GM18526 (cell line): ENCODE results near the gene NKX1-1.

Experiments
- POLR2A ChIP-seq: IDR thresholded peaks from 3 replicates; pipeline ENCODE4 v1.6.1; 2011; ENCODE audit not compliant: insufficient read length; ENCODE audit errors: extremely low read depth

Gene NKX1-1

DNA sequence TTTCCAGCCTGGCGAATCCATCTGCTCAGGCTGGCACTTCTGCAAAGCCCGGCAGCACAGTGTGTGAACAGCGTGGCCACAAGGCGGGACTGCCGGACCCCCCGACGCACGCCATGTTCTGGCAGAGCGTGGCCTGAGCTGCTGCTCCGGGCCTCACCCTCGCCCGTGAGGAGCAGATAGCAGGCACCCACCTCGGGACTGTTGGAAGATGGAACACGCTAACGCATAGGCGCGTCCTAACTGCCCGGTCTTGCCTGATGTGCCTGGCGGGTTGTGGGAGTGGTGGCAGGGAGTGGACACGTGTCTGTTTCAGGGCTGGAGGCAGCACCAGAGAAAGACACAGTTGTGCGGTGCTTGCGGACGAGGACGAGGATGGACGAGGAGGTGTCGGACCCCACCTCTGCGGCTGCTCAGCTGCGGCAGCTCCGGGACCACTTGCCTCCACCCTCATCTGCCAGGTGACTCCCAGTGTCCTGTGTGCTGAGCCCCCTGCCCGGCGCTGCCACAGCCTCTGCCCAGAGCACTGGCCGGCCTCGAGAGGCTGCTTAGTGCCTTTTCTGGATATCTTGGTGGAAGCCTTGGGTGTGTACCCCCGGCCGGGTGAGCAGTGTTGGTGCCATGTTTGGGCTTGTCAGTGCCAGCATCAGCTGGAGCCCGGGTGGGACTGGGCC, 31.1 kb downstream of the NKX1-1 start:
- TF ChIP-seq POLR2A, result no peak

GRCh38 chr4:1374706-1375045, 31.6 kb downstream of the NKX1-1 start:
- TF ChIP-seq POLR2A, result no peak

- no peak for TF ChIP-seq POLR2A
Observed at GRCh38 chr4:1373892-1374705, 32.1 kb downstream of the NKX1-1 start.

DNA sequence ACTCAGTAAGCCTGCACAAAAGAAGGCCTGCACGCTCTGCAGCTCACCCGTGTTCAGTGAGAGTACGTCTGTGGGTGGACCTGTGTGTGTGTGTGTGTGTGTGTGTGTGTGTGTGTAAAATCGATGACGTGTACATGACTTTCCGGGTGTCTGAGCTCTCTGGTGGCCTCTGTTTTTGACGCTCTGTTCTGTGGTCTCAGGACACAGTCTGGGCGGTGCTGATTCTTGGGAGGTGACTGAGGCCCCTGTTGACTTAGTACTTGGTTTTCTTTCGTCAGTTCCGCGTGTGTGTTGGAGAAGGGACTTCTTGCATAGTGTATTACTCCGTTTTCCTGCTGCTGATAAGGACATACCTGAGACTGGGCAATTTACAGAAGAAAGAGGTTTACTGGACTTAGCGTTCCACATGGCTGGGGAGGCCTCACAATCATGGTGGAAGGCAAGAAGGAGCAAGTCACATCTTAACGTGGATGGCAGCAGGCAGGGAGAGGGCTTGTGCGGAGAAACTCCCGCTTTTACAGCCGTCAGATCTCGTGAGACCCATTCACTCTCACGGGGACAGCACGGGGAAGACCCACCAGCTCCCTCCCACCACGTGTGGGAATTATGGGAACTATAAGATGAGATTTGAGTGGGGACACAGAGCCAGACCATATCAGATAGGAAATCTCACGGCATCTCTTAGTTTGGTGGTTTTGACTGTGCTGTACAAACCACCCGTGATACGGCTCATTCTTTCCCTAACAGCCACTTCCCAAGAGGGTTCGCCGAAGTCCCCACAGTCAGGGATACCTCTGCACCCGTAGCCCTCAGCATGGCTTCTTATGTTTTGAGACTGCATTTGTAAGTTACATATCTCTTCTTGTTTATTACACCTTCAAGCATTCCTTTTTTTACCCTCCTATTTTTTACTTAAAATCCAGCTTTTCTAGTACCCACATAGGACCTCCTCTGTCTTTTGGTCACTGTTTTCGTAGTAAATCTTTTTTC, 34.8 kb downstream of the NKX1-1 start:
- no peak for TF ChIP-seq POLR2A

DNA sequence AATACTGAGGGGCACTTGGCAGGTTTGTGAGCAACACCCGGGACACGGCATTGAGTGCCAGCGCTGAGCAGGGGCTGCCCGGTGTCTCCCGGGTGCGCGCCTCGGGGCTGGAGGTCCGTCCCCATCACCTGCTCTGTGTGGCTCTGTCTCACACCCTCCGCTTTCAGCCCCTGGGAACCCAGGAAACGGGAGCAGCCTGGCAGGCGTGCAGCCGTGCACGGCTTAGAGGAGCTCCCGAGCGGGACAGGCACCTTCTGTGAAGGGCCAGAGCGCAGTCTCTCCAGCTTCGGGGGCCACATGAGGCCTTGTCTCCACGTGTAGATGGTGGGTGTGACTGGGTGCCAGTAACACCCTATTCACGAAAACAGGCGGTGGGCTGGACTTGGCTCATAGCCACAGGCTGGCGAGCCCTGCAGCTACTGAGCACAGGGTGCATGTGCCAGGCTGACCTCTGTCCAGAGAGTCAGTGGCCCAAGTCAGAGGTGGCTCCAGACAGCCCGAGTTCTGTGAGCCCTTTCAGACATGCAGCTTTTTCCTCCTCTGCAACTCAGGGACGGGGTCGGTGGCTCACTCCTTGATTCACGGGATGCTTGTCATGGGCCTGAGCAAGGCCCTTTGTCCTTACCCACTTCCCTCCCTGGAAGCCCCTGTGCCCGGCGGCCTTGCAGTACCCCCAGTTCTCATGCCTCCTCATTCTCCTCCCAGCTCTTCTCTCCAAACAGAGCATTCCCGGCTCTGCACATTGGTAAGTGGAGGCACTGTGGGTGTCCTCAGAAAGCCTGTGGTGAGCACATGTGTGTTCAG, 35.7 kb downstream of the NKX1-1 start:
- no peak for TF ChIP-seq POLR2A

- TF ChIP-seq POLR2A, result no peak
Observed at GRCh38 chr4:1369479-1370079, 36.7 kb downstream of the NKX1-1 start.

GRCh38 chr4:1369091-1369450, 37.2 kb downstream of the NKX1-1 start:
- no peak for TF ChIP-seq POLR2A

- TF ChIP-seq POLR2A, result no peak
Observed at GRCh38 chr4:1368421-1369090, 37.7 kb downstream of the NKX1-1 start.

GRCh38 chr4:1367936-1368289, 38.3 kb downstream of the NKX1-1 start:
- no peak for TF ChIP-seq POLR2A

DNA sequence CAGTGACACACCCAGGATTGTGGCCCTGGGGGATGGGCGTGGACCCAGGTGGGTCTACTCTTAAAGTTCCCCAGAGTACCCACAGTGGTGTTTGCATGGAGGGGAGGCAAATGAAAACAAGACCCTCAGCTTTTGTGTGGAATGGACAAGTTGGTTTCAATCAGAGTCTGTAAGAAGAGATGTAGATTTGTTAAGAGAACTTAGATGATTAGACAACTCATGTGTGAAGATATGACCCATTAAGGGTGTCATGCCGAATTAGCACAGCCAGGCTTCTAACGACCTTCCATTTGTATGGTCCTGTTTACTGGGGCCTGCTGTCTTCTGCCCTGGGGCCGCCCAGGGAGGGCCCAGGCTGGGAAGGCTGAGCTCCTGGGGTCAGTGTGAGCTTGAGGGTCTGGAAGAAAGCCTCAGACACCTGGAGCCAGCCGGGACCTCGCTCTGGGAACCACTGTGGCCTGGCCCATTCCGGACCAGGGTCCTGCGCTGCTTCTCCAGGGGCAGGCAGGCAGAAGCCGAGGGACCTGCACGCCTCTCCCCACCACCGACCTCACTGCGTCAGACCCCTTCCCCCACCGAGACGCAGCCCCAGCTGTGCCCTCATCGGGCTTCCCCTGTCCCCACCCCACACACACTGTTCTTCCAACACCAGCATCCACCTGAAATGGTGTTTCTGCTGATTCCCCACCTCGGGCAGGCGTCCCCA, 38.9 kb downstream of the NKX1-1 start:
- TF ChIP-seq POLR2A, result no peak

DNA sequence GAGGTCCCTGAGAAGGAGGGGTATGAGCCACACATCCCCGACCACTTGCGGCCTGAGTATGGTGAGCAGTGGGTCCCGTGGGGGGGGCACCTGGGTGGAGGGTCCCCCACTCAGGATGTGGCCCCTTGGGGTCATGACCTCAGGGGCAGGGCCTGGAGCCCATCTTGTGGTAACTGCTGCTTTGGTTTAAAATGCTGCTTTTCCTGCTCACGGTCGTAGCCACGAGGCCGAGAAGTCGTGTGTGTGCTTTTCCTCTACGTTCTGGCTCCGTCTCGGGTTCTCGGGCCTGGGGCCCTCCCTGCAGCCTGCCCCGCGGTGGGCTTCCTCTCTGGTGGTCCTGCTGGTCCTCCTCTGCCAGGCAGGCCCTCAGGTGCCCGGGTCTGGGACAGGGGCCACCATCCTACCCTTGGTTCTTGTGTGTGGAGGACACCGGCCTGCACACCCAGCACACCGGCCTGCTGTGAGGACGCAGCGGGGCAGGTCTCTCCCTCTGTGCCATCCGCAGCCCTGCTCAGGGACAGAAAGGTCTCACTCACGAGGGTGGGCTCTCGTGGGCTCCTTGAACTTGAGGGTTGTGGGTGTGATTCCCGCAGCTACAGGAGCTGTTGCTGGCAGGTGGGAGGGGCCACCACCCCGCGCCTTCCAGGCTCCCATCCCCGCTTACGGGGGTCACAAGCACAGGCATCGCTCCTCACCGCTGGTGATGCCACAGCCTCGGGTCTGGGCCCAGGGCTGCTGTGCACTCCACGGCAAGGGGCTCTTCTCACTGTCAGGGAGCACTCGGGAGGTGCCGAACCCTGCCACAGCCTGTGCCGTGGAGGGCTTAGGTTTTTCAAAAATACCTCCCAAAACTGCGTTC, 39.6 kb downstream of the NKX1-1 start:
- TF ChIP-seq POLR2A, result no peak
